OCI-LY7 (cell line): ENCODE data around the gene CBFB. TPM values are rescaled to one million over a fixed set of nuclear protein-coding genes. Genes with fewer than 3 reads are reported as not detected.
A peak's percentile ranks its signal among the peaks of the same experiment; 100 is the strongest.

ENCODE experiments used
- BruUV-seq: library from RNA; stranded (reverse); fragments of 400-500 nt; replicated peaks from 2 replicates; lab custom pipeline; 2021; lab: Mats Ljungman, UMichigan
- CTCF ChIA-PET: fragments of 300-600 bp; sonication (Branson Sonifier 250); formaldehyde crosslinking; loops from one replicate; lab custom pipeline; 2022; ENCODE audit warnings: antibody characterized with exemption; ENCODE audit not compliant: unreplicated experiment; lab: Charles Lee
- POLR2A ChIA-PET: fragments of 300-600 bp; sonication (Branson Sonifier 250); formaldehyde crosslinking; loops from one replicate; lab custom pipeline; 2022; ENCODE audit warnings: antibody characterized with exemption; lab: Charles Lee
- DNase-seq: peaks from one replicate; pipeline ENCODE4 v3.0.0-alpha.2; 2015; ENCODE audit warnings: low spot score
- H2AFZ ChIP-seq: fragments of 200-600 bp; sonication (generic), shearing (Covaris generic); 2 replicates; pipeline ENCODE4 v1.6.1; 2014; ENCODE audit warnings: mild to moderate bottlenecking, antibody characterized with exemption, low read length, moderate library complexity
- H3K27ac ChIP-seq: fragments of 200-600 bp; sonication (generic); 2 replicates; pipeline ENCODE4 v1.5.1; 2014; ENCODE audit warnings: mixed run types, low read depth, mild to moderate bottlenecking, moderate library complexity, low read length, inconsistent platforms; ENCODE audit not compliant: poor library complexity, severe bottlenecking
- H3K36me3 ChIP-seq: fragments of 200-600 bp; sonication (generic); 2 replicates; pipeline ENCODE4 v1.6.1; 2014; ENCODE audit warnings: mild to moderate bottlenecking, antibody characterized with exemption, low read length, moderate library complexity, mixed read lengths; ENCODE audit not compliant: insufficient read depth
- H3K4me1 ChIP-seq: fragments of 200-600 bp; sonication (generic); 2 replicates; pipeline ENCODE4 v1.5.1; 2014; ENCODE audit warnings: mild to moderate bottlenecking, low read length; ENCODE audit not compliant: insufficient read depth, poor library complexity, severe bottlenecking
- H3K4me2 ChIP-seq: fragments of 200-600 bp; sonication (generic); 2 replicates; pipeline ENCODE4 v1.6.1; 2014; ENCODE audit warnings: mild to moderate bottlenecking, low read length
- H3K4me3 ChIP-seq: fragments of 200-600 bp; sonication (generic); 2 replicates; pipeline ENCODE4 v1.5.1; 2014; ENCODE audit warnings: mild to moderate bottlenecking, low read depth, low read length; ENCODE audit not compliant: poor library complexity, severe bottlenecking
- H3K79me2 ChIP-seq: fragments of 200-600 bp; sonication (generic); 2 replicates; pipeline ENCODE4 v1.6.1; 2016; ENCODE audit warnings: low read depth, mild to moderate bottlenecking, low read length, moderate library complexity, mixed read lengths; ENCODE audit not compliant: insufficient read depth
- H3K9me2 ChIP-seq: fragments of 200-600 bp; sonication (generic); 2 replicates; pipeline ENCODE4 v1.6.1; 2016; ENCODE audit warnings: mild to moderate bottlenecking, low read length, mixed read lengths; ENCODE audit not compliant: insufficient read depth
- H3K9me3 ChIP-seq: fragments of 200-600 bp; sonication (generic); 2 replicates; pipeline ENCODE4 v1.6.1; 2014; ENCODE audit warnings: mild to moderate bottlenecking, mixed run types, low read length, mixed read lengths
- H4K20me1 ChIP-seq: fragments of 200-600 bp; sonication (generic); 2 replicates; pipeline ENCODE4 v1.6.1; 2014; ENCODE audit warnings: mild to moderate bottlenecking, antibody characterized with exemption, low read length, moderate library complexity, mixed read lengths; ENCODE audit not compliant: insufficient read depth
- EZH2phosphoT487 ChIP-seq: fragments of 200-600 bp; sonication (generic); IDR thresholded peaks from 2 replicates; pipeline ENCODE4 v1.6.1; 2018; ENCODE audit warnings: low read depth, borderline replicate concordance, mild to moderate bottlenecking, mixed run types, antibody characterized with exemption, low read length, moderate library complexity, mixed read lengths
- intact Hi-C: fragments of 100-400 bp; cut with micrococcal nuclease; formaldehyde crosslinking; loops from one replicate; pipeline ENCODE4 v1.10.0; 2022; ENCODE audit not compliant: unreplicated experiment
- total RNA-seq, 2 experiments: library from RNA; depleted of rRNA in 1 of 2; stranded (reverse); fragments of >200 nt in 1 of 2; shearing (Covaris generic) in 1 of 2; gene quantifications; 2 replicates each; pipeline ENCODE4 v1.2.3, GENCODE V29; 2014 to 2022
- TF ChIP-seq, protein P1 (sequence below): fragments of 200-600 bp; sonication (generic); conservative IDR thresholded peaks from 2 replicates; pipeline ENCODE4 v1.5.1; 2014; ENCODE audit warnings: mild to moderate bottlenecking, antibody characterized with exemption, low read length, moderate library complexity, mixed read lengths

Gene CBFB
- total RNA-seq, 2 experiments from 2014 or later: 93.5 to 151 TPM

DNA sequence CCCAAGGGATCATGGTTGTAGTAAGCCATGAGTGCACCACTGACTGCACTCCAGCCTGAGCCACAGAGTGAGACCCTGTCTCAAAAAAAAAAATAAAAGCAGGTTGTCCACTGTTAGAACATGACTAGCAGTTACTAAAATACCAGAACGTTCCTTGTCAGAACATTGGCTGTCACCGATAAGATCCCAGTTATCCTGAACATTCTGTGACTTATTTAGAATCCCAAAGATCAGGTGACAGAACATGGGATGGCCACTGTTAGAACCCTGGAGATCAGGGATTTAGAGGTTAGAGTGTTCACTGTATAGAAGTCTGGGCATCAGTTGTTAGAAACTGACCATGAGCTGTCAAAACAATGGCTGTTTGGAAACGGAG is 32.0 kb upstream of the CBFB start:
- CTCF ChIA-PET: interaction anchor here (0.6 kb wide), 1 partner anchor 52 kb away, joined by 4 read pairs; no protein-coding TSS in a partner anchor
- Histone ChIP-seq H3K4me3 (no peak overlapping the region), H3K27ac (no peak overlapping the region), H3K79me2 (no peaks in the 10 kb centered on the region), H3K4me2 (no peak overlapping the region), H4K20me1 (no peaks in the 10 kb centered on the region), H2AFZ (no peak overlapping the region), H3K36me3 (no peaks in the 10 kb centered on the region), H3K9me2 (no peaks in the 10 kb centered on the region), H3K9me3 (no peaks in the 10 kb centered on the region), H3K4me1 (peaks cover 5% of the 10 kb centered on the region)
- TF ChIP-seq EZH2phosphoT487: no peak
- TF ChIP-seq, protein P1, sequence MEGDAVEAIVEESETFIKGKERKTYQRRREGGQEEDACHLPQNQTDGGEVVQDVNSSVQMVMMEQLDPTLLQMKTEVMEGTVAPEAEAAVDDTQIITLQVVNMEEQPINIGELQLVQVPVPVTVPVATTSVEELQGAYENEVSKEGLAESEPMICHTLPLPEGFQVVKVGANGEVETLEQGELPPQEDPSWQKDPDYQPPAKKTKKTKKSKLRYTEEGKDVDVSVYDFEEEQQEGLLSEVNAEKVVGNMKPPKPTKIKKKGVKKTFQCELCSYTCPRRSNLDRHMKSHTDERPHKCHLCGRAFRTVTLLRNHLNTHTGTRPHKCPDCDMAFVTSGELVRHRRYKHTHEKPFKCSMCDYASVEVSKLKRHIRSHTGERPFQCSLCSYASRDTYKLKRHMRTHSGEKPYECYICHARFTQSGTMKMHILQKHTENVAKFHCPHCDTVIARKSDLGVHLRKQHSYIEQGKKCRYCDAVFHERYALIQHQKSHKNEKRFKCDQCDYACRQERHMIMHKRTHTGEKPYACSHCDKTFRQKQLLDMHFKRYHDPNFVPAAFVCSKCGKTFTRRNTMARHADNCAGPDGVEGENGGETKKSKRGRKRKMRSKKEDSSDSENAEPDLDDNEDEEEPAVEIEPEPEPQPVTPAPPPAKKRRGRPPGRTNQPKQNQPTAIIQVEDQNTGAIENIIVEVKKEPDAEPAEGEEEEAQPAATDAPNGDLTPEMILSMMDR: no peak
- POLR2A ChIA-PET: no interaction called here
- no peak for DNase-seq
- no TSS peak for BruUV-seq
- intact Hi-C loops: no loop called here

DNA sequence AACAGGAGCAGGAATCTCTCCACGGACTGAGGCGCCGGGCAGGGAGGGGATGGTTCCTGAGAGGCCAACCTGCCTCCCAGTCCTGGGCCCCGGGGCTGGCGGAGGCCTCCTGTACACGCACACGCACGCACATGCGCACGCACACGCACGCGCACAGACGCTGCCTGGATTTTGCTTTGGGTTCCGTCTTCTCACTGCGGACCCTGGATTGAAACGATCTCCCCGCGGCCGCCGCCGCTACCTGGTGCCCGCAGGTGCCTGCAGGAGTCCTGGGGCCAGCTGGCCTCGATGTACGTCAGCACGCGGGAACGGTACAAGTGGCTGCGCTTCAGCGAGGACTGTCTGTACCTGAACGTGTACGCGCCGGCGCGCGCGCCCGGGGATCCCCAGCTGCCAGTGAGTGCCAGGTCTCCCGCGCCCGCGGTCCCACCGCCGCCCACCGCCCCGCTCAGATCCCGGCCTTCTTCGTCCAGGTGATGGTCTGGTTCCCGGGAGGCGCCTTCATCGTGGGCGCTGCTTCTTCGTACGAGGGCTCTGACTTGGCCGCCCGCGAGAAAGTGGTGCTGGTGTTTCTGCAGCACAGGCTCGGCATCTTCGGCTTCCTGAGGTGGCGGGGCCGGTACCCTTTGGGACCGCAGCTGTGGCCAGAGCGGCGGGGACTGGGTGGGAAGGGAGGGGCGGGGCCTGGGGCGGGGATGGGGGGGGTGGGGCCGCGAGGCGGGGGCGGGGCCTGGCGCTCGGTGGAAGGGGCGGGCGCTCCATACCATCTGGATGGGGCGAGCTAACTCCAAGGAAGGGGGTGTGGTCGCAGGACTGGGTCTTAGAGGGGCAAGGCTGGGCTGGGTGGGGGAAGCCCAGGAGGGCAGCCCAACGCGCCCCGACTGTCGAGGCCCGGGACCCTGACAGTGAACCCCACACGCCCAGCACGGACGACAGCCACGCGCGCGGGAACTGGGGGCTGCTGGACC is 28.3 kb upstream of the CBFB start:
- H3K4me2 ChIP-seq: peak overlapping the region; percentile 56
- H3K4me1 ChIP-seq: peaks cover 5% of the 10 kb centered on the region
- H2AFZ ChIP-seq: peak overlapping the region; percentile 57; the same call in 1 of the 2 replicates
- no TSS peak for BruUV-seq
- H3K27ac ChIP-seq: no peak overlapping the region
- H3K9me2 ChIP-seq: no peaks in the 10 kb centered on the region
- intact Hi-C loops: no loop called here
- no peaks in the 10 kb centered on the region for H4K20me1 ChIP-seq
- ChIA-PET CTCF (no interaction called here), POLR2A (interaction anchor here (0.6 kb wide), 1 partner anchor 38 kb away, joined by 3 read pairs; no protein-coding TSS in a partner anchor)
- peak; percentile 48 for DNase-seq
- TF ChIP-seq EZH2phosphoT487: no peak
- TF ChIP-seq, protein P1: no peak
- H3K9me3 ChIP-seq: no peaks in the 10 kb centered on the region
- peak overlapping the region; percentile 59 for H3K4me3 ChIP-seq
- H3K79me2 ChIP-seq: no peaks in the 10 kb centered on the region
- H3K36me3 ChIP-seq: no peaks in the 10 kb centered on the region

DNA sequence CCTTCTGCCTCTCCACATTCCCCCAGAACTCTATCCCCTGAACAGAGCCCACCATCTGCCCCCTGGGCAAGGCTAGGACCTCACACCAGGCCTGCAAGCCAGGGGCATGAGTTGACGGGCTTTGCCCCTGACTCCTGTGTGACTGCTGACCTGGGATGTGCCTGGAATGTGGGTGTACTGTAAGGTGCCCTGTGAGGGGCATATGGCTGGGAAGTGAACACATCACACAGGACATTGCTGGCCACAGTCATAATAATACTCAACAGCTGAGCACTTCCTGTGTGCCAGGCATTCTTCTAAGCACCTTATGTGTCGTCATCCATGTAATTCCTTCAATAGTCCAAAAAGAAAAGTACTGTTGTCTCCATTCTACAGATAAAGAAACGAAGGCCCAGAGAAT is 27.2 kb upstream of the CBFB start:
- H3K4me1 ChIP-seq: peaks cover 5% of the 10 kb centered on the region
- no peak for DNase-seq
- H3K27ac ChIP-seq: no peak overlapping the region
- intact Hi-C loops: no loop called here
- H3K36me3 ChIP-seq: no peaks in the 10 kb centered on the region
- no peak overlapping the region for H3K4me2 ChIP-seq
- BruUV-seq: no TSS peak
- no peak overlapping the region for H2AFZ ChIP-seq
- POLR2A ChIA-PET: no interaction called here
- no peaks in the 10 kb centered on the region for H3K9me2 ChIP-seq
- CTCF ChIA-PET: no interaction called here
- no peak overlapping the region for H3K4me3 ChIP-seq
- no peak for TF ChIP-seq EZH2phosphoT487
- TF ChIP-seq, protein P1: no peak
- H3K79me2 ChIP-seq: no peaks in the 10 kb centered on the region
- H4K20me1 ChIP-seq: no peaks in the 10 kb centered on the region
- no peaks in the 10 kb centered on the region for H3K9me3 ChIP-seq
